Cardiac muscle cell (in vitro differentiated cells and primary cell): ENCODE measurements around the gene PSORS1C1. TPM values are rescaled to one million over a fixed set of nuclear protein-coding genes. Genes with fewer than 3 reads are reported as not detected.

ENCODE experiments used
- DNase-seq, 2 donors: peaks; one replicate each; pipeline versions ENCODE4 v3.0.0 to v3.0.0-alpha.2; 2010 to 2017; ENCODE audit warnings: low read depth in 1 of 2, low spot score in 1 of 2
- H3K27ac ChIP-seq: fragments of 200-600 bp; sonication (generic); 2 replicates; pipeline ENCODE4 v1.5.1; 2016
- H3K27me3 ChIP-seq: fragments of 200-600 bp; sonication (generic); 2 replicates; pipeline ENCODE4 v1.6.0; 2016; ENCODE audit warnings: control low read depth
- H3K36me3 ChIP-seq: fragments of 200-600 bp; sonication (generic); 2 replicates; pipeline ENCODE4 v1.5.1; 2016; ENCODE audit warnings: control low read depth
- H3K4me1 ChIP-seq: fragments of 200-600 bp; sonication (generic); 2 replicates; pipeline ENCODE4 v1.8.1; 2017; ENCODE audit warnings: low read depth, mild to moderate bottlenecking, mixed run types
- H3K4me3 ChIP-seq: fragments of 200-600 bp; sonication (generic); 2 replicates; pipeline ENCODE4 v1.5.1; 2016; ENCODE audit warnings: mild to moderate bottlenecking
- H3K9me3 ChIP-seq: fragments of 200-600 bp; sonication (generic); 2 replicates; pipeline ENCODE4 v1.5.1; 2017; ENCODE audit warnings: low read depth, mild to moderate bottlenecking, control low read depth
- CTCF ChIP-seq: IDR thresholded peaks from 2 replicates; pipeline ENCODE4 v1.5.1; 2012; ENCODE audit warnings: low read depth, mild to moderate bottlenecking, low read length
- polyA plus RNA-seq: library from polyadenylated mRNA; unstranded; fragments of >200 nt; fragmentation: Nextera tagmentation; extraction: Ambion mirVana; gene quantifications from 2 replicates; pipeline ENCODE4 v1.2.1, GENCODE V29; 2016
- total RNA-seq: library from RNA; depleted of rRNA; stranded (reverse); fragments of >200 nt; gene quantifications from 2 replicates; pipeline ENCODE4 v1.2.3, GENCODE V29; 2016

Gene PSORS1C1
- total and polyA plus RNA-seq, 2 experiments from 2014 or later: not detected

- no peaks in the 10 kb centered on the region for H3K36me3 ChIP-seq
- H3K4me3 ChIP-seq: no peak overlapping the region
- H3K27me3 ChIP-seq: no peaks in the 10 kb centered on the region
- no peaks in the 10 kb centered on the region for H3K4me1 ChIP-seq
- no peak overlapping the region for H3K27ac ChIP-seq
- DNase-seq: peak in 1 of 2 donors; percentile 53
- H3K9me3 ChIP-seq: no peaks in the 10 kb centered on the region
- TF ChIP-seq CTCF: no peak
Measured at GRCh38 chr6:31116661-31117385, 2.2 kb downstream of the PSORS1C1 start.

DNA sequence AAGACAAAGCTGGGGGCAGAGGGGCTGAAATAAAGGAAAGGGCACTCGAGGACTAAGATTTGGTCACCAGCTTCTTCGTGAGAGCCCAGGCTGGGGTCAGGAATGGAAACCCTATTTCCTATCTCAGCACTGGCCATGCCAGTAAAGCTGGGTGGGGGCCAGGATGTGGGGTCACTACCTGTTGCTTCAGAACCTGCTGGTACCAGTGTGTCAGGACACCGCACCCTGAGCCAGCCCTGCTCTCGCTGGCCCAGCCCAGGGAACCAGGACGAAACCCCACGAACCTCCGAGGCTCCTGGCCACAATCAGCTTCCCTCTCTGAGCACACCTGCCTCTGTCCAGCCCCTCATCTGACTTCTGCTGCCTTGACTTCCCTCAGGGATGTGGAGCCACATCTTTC, 3.6 kb downstream of the PSORS1C1 start:
- H3K4me1 ChIP-seq: no peaks in the 10 kb centered on the region
- no peaks in the 10 kb centered on the region for H3K27me3 ChIP-seq

DNA sequence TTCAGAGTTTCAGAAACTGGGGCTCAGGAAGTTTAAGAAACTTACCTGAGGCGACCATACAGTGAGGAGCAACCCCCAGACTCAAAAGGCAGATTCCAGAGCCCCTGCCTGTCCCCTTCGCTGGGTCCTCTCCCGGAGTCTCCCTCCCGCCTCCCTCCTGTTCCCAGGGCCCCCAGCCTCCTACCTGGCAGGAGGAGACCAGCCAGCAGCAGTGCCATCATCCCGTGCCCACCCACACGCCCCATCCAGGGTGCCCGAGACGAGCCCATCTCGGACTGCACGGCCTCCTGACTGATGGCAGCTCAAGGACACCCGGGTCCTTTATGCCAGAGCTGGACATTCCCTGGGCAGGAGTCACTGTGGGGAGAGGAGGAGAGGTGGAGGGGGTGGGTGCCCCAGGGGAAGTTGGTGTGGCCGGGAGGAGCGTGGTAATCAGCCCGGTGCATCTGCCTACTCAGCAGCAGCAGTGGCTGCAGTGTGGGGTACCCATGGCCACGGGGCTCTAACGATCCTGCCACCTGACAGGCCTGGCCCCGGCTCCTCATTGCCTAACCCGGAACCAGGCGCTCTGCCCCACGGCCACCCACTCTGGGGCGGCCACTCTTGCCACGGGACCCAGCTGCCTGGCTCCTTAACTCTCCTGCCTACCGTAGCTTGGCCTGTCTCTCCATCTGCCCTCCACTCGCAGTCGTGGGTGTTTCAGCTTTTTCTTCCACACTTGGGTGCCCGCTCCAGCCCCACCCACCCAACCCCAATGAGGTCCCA, 5.7 kb downstream of the PSORS1C1 start, which contains the start of gene CDSN:
TSS of gene CDSN (minus strand) at position 296 of the 765 bp plus-strand sequence. CDS start at position 269, 27 bp downstream.
- H3K4me3 ChIP-seq: no peak within 1 kb of the TSS
- no peak within 1 kb of the TSS for H3K27ac ChIP-seq
- H3K4me1 ChIP-seq: no peaks in the 10 kb centered on the region
- no peaks in the 10 kb centered on the region for H3K36me3 ChIP-seq
- DNase-seq: no peak
- TF ChIP-seq CTCF: no peak
- no peaks in the 10 kb centered on the region for H3K27me3 ChIP-seq
- no peaks in the 10 kb centered on the region for H3K9me3 ChIP-seq

More for the DNA sequence above, 3.6 kb downstream of the PSORS1C1 start:
- Histone ChIP-seq H3K36me3 (no peaks in the 10 kb centered on the region), H3K27ac (no peak overlapping the region), H3K9me3 (no peaks in the 10 kb centered on the region), H3K4me3 (no peak overlapping the region)
- DNase-seq: no peak
- no peak for TF ChIP-seq CTCF

- Histone ChIP-seq H3K4me1 (no peaks in the 10 kb centered on the region), H3K36me3 (no peaks in the 10 kb centered on the region), H3K9me3 (no peaks in the 10 kb centered on the region), H3K4me3 (no peak overlapping the region), H3K27ac (no peak overlapping the region), H3K27me3 (no peaks in the 10 kb centered on the region)
- no peak for DNase-seq
- no peak for TF ChIP-seq CTCF
Measured at GRCh38 chr6:31121131-31121790, 6.7 kb downstream of the PSORS1C1 start.

- peak; percentile 41 to 93 for DNase-seq
- TF ChIP-seq CTCF: no peak
Measured at GRCh38 chr6:31122791-31123706, 8.4 kb downstream of the PSORS1C1 start.

More at GRCh38 chr6:31122791-31123706, 8.4 kb downstream of the PSORS1C1 start:
- no peaks in the 10 kb centered on the region for H3K27me3 ChIP-seq
- H3K36me3 ChIP-seq: no peaks in the 10 kb centered on the region
- H3K9me3 ChIP-seq: no peaks in the 10 kb centered on the region
- H3K4me3 ChIP-seq: no peak overlapping the region
- H3K4me1 ChIP-seq: no peaks in the 10 kb centered on the region
- H3K27ac ChIP-seq: no peak overlapping the region
